Spleen (tissue), 11 donors: ENCODE data around the gene BTN1A1. TPM values are rescaled to one million over a fixed set of nuclear protein-coding genes. Genes with fewer than 3 reads are reported as not detected.
A peak's percentile ranks its signal among the peaks of the same experiment; 100 is the strongest.

ENCODE experiments used
- DNase-seq: peaks from one replicate; pipeline ENCODE4 v3.0.0-alpha.2; 2020
- H3K27ac ChIP-seq, 8 donors: fragments of 200-600 bp; sonication (generic) in 7 of 8; 1 replicate in 4 of 8; 2 replicates in 4 of 8; pipeline versions ENCODE4 v1.5.0 to v1.8.0; 2016 to 2021; ENCODE audit warnings: inconsistent platforms in 4 of 8, mild to moderate bottlenecking in 4 of 8, moderate library complexity in 1 of 8
- H3K27me3 ChIP-seq, 7 donors: fragments of 200-600 bp; sonication (generic) in 6 of 7; replicated peaks in 1 of 7; 1 replicate in 4 of 7; 2 replicates in 3 of 7; pipeline versions ENCODE4 v1.5.0 to v1.8.0; 2016 to 2021; ENCODE audit warnings: inconsistent platforms in 3 of 7, mild to moderate bottlenecking in 1 of 7
- H3K36me3 ChIP-seq, 6 donors: fragments of 200-600 bp; sonication (generic) in 5 of 6; 1 replicate in 4 of 6; 2 replicates in 2 of 6; pipeline versions ENCODE4 v1.5.0 to v1.8.0; 2016 to 2021; ENCODE audit warnings: inconsistent platforms in 2 of 6
- H3K4me1 ChIP-seq, 6 donors: fragments of 200-600 bp; sonication (generic) in 5 of 6; 1 replicate in 3 of 6; 2 replicates in 3 of 6; pipeline versions ENCODE4 v1.5.0 to v1.8.0; 2016 to 2021; ENCODE audit warnings: inconsistent platforms in 3 of 6
- H3K4me3 ChIP-seq, 8 donors: fragments of 200-600 bp; sonication (generic) in 7 of 8; 1 replicate in 4 of 8; 2 replicates in 4 of 8; pipeline versions ENCODE4 v1.5.0 to v1.8.0; 2016 to 2021; ENCODE audit warnings: inconsistent platforms in 4 of 8, mild to moderate bottlenecking in 4 of 8, moderate library complexity in 2 of 8
- H3K9me3 ChIP-seq, 8 donors: fragments of 200-600 bp; sonication (generic) in 7 of 8; 1 replicate in 4 of 8; 2 replicates in 4 of 8; pipeline versions ENCODE4 v1.5.0 to v1.8.0; 2016 to 2021; ENCODE audit warnings: inconsistent platforms in 4 of 8
- CTCF ChIP-seq, 11 experiments: fragments of 200-600 bp in 7 of 11; fragments of 450-650 bp in 4 of 11; sonication (generic) in 4 of 11; IDR thresholded peaks in 8 of 11; conservative IDR thresholded peaks in 3 of 11; 1 replicate in 7 of 11; 2 replicates in 4 of 11; pipeline versions ENCODE4 v1.4.0 to v1.8.0; 2016 to 2021; ENCODE audit warnings: antibody characterized with exemption in 11 of 11, inconsistent platforms in 4 of 11, mild to moderate bottlenecking in 1 of 11
- POLR2A ChIP-seq, 3 donors: fragments of 450-650 bp; IDR thresholded peaks; one replicate each; pipeline ENCODE4 v1.5.1; 2017; ENCODE audit warnings: antibody characterized with exemption in 3 of 3, mild to moderate bottlenecking in 1 of 3
- POLR2AphosphoS5 ChIP-seq, 3 donors: sonication (generic); formaldehyde crosslinking; IDR thresholded peaks; one replicate each; pipeline ENCODE4 v1.5.1; 2017; ENCODE audit warnings: antibody characterized with exemption in 3 of 3
- WGBS, 5 donors: extraction: QIAGEN DNeasy Blood & Tissue Kit in 3 of 5; methylation state at CpG; one replicate each; pipeline versions ENCODE4 v1.1.5 to v1.1.7; 2013 to 2018; 5-methylcytosine and 5-hydroxymethylcytosine counted together
- intact Hi-C: fragments of 100-400 bp; cut with DNase I; formaldehyde crosslinking; loops from one replicate; pipeline ENCODE4 v1.15.0; 2023; ENCODE audit warnings: low total_unique reads
- polyA plus RNA-seq, 3 donors: library from polyadenylated mRNA; stranded (reverse); fragments of 200-250 nt; gene quantifications; one replicate each; pipeline ENCODE4 v1.2.1, GENCODE V29; 2013
- total RNA-seq, 7 donors: library from RNA; depleted of rRNA in 3 of 7; stranded (reverse); fragments of >200 nt in 3 of 7; fragmentation: NEBNext Ultra II Directional in 4 of 7; extraction: Animal tissue kit (Norgen Biotek cat#: 25700) in 4 of 7; gene quantifications; one replicate each; pipeline versions ENCODE4 v1.1.0 to v1.2.1, GENCODE V29; 2016 to 2021
- donor health status: healthy with polysubstance abuse.
- donor health status: DM: no; HTN: no; CAD: no; lungs with moderate emphysema.
- donor health status: DM: no; HTN: no; CAD: no.
- donor health status: Bipolar disorder and iron deficiency.
- donor health status: healthy.
- donor health status: DM: no; HTN: no; CAD: no.
- donor health status: DM: yes; HTN: yes; CAD: no.

Gene BTN1A1
- total and polyA plus RNA-seq, 10 donors, result 0.23 to 1.1 (median 0.35) TPM

GRCh38 chr6:26476896-26477295 is 23.2 kb upstream of the BTN1A1 start:
- WGBS, 5 donors, result 60 to 77% (median 61%) methylated on average over 4 of the region's 4 CpGs
- H3K36me3 ChIP-seq, result no peaks in the 10 kb centered on the region
- peaks cover 0 to 11% (median 9%) of the 10 kb centered on the region in 8 donors for H3K9me3 ChIP-seq
- intact Hi-C loops, result no loop called here
- no peak for DNase-seq
- H3K27ac ChIP-seq, result peak overlapping the region; percentile 80 to 99 (median 94)
- peaks cover 24 to 73% (median 58%) of the 10 kb centered on the region in 6 donors for H3K4me1 ChIP-seq
- TF ChIP-seq CTCF (IDR thresholded peaks at IDR 0.05 in 8 of 11, conservative IDR thresholded peaks at IDR 0.05 in 3 of 11), result no peak
- no peaks in the 10 kb centered on the region for H3K27me3 ChIP-seq
- peak overlapping the region in 1 of 8 donors; percentile 1 for H3K4me3 ChIP-seq

- intact Hi-C loops, result no loop called here
- no peak for DNase-seq
- no peaks in the 10 kb centered on the region for H3K27me3 ChIP-seq
- peaks cover 0 to 6% (median 4%) of the 10 kb centered on the region in 8 donors for H3K9me3 ChIP-seq
- TF ChIP-seq CTCF (IDR thresholded peaks at IDR 0.05 in 8 of 11, conservative IDR thresholded peaks at IDR 0.05 in 3 of 11), result no peak
- TF ChIP-seq POLR2AphosphoS5 (IDR thresholded peaks at IDR 0.05), result no peak
- TF ChIP-seq POLR2A (IDR thresholded peaks at IDR 0.05), result no peak
- peak overlapping the region; percentile 80 to 99 (median 94) for H3K27ac ChIP-seq
- H3K36me3 ChIP-seq, result no peaks in the 10 kb centered on the region
- WGBS, 5 donors, result 5 to 32% (median 11%) methylated on average over 1 of the region's 1 CpG
- peak overlapping the region in 1 of 8 donors; percentile 1 for H3K4me3 ChIP-seq
- peaks cover 24 to 73% (median 58%) of the 10 kb centered on the region in 6 donors for H3K4me1 ChIP-seq
Measured at GRCh38 chr6:26477426-26477825, 22.7 kb upstream of the BTN1A1 start.

- Histone ChIP-seq H3K36me3 (no peaks in the 10 kb centered on the region), H3K4me3 (no peak overlapping the region), H3K4me1 (peaks cover 20 to 65% (median 51%) of the 10 kb centered on the region in 6 donors), H3K27ac (peak overlapping the region in 7 of 8 donors; percentile 80 to 99 (median 95)), H3K9me3 (no peaks in the 10 kb centered on the region), H3K27me3 (no peaks in the 10 kb centered on the region)
- TF ChIP-seq POLR2A (IDR thresholded peaks at IDR 0.05), result no peak
- TF ChIP-seq POLR2AphosphoS5 (IDR thresholded peaks at IDR 0.05), result no peak
- TF ChIP-seq CTCF (IDR thresholded peaks at IDR 0.05 in 8 of 11, conservative IDR thresholded peaks at IDR 0.05 in 3 of 11), result no peak
- 89 to 99% (median 91%) methylated on average over 2 of the region's 2 CpGs for WGBS, 5 donors
- no peak for DNase-seq
- intact Hi-C loops, result no loop called here
Measured at GRCh38 chr6:26478100-26478984, 21.8 kb upstream of the BTN1A1 start.

- TF ChIP-seq POLR2A (IDR thresholded peaks at IDR 0.05) (no peak), POLR2AphosphoS5 (IDR thresholded peaks at IDR 0.05) (no peak), CTCF (IDR thresholded peaks at IDR 0.05 in 8 of 11, conservative IDR thresholded peaks at IDR 0.05 in 3 of 11) (no peak)
- Histone ChIP-seq H3K4me3 (no peak overlapping the region), H3K27me3 (no peaks in the 10 kb centered on the region), H3K9me3 (no peaks in the 10 kb centered on the region), H3K27ac (peak overlapping the region in 5 of 8 donors; percentile 40 to 99 (median 94)), H3K36me3 (no peaks in the 10 kb centered on the region), H3K4me1 (peaks cover 19 to 62% (median 50%) of the 10 kb centered on the region in 6 donors)
- 42 to 55% (median 47%) methylated on average over 3 of the region's 3 CpGs for WGBS, 5 donors
- intact Hi-C loops, result no loop called here
- DNase-seq, result no peak
Measured at GRCh38 chr6:26478985-26479278, 21.2 kb upstream of the BTN1A1 start.
